SU-DHL-6 (cell line): ENCODE data around the gene KIAA0319L.

Source experiments
- H2AFZ ChIP-seq: fragments of 200-600 bp; sonication (generic); 2 replicates; pipeline ENCODE4 v1.6.1; 2014; ENCODE audit warnings: low read depth, mild to moderate bottlenecking, moderate library complexity, mixed read lengths, antibody characterized with exemption, low read length; ENCODE audit not compliant: severe bottlenecking
- H3F3A ChIP-seq: fragments of 200-600 bp; shearing (Covaris generic); 2 replicates; pipeline ENCODE4 v1.6.0; 2016; ENCODE audit warnings: antibody characterized with exemption, mild to moderate bottlenecking; ENCODE audit not compliant: insufficient read depth
- H3K27ac ChIP-seq: fragments of 200-600 bp; sonication (generic); 2 replicates; pipeline ENCODE4 v1.5.1; 2016; ENCODE audit warnings: low read depth, mild to moderate bottlenecking, low read length, moderate library complexity, mixed read lengths
- H3K27me3 ChIP-seq: fragments of 200-600 bp; sonication (generic), shearing (Covaris generic); 2 replicates; pipeline ENCODE4 v1.6.0; 2014; ENCODE audit warnings: mild to moderate bottlenecking, low read length
- H3K36me3 ChIP-seq: fragments of 200-600 bp; sonication (generic); 2 replicates; pipeline ENCODE4 v1.6.1; 2014; ENCODE audit warnings: mild to moderate bottlenecking, low read length, mixed read lengths
- H3K4me2 ChIP-seq: fragments of 300-600, 200-600 bp; shearing (Covaris generic), sonication (generic); 2 replicates; pipeline ENCODE4 v1.6.0; 2014; ENCODE audit warnings: low read length, low read depth, mild to moderate bottlenecking; ENCODE audit not compliant: poor library complexity, severe bottlenecking
- H3K4me3 ChIP-seq: fragments of 200-600 bp; sonication (generic); 2 replicates; pipeline ENCODE4 v1.5.1; 2014; ENCODE audit warnings: antibody characterized with exemption, low read length, mild to moderate bottlenecking, mixed read lengths; ENCODE audit not compliant: insufficient read depth, poor library complexity, severe bottlenecking
- H3K79me2 ChIP-seq: fragments of 200-600 bp; sonication (generic); 2 replicates; pipeline ENCODE4 v1.6.1; 2014; ENCODE audit warnings: mild to moderate bottlenecking, low read length, moderate library complexity; ENCODE audit not compliant: insufficient read depth
- H3K9ac ChIP-seq: fragments of 200-600 bp; sonication (generic); 2 replicates; pipeline ENCODE4 v1.7.0; 2014; ENCODE audit warnings: mild to moderate bottlenecking, low read length
- H3K9me2 ChIP-seq: fragments of 200-600 bp; sonication (generic); replicated peaks from 2 replicates; pipeline ENCODE4 v1.6.1; 2014; ENCODE audit warnings: low read length; ENCODE audit not compliant: insufficient read depth
- H3K9me3 ChIP-seq: fragments of 200-600 bp; sonication (generic); 2 replicates; pipeline ENCODE4 v1.6.1; 2014; ENCODE audit warnings: low read length, mixed read lengths; ENCODE audit not compliant: insufficient read depth
- H4K20me1 ChIP-seq: fragments of 200-600 bp; sonication (generic); 2 replicates; pipeline ENCODE4 v1.6.1; 2014; ENCODE audit warnings: low read depth, mild to moderate bottlenecking, antibody characterized with exemption, low read length, moderate library complexity, mixed read lengths
- CTCF ChIP-seq: fragments of 200-600 bp; sonication (generic); IDR thresholded peaks from one replicate; pipeline ENCODE4 v1.5.1; 2017; ENCODE audit warnings: antibody characterized with exemption, mild to moderate bottlenecking, low read length, moderate library complexity; ENCODE audit not compliant: insufficient read depth, poor library complexity, severe bottlenecking
- EZH2phosphoT487 ChIP-seq: fragments of 200-600 bp; sonication (generic), shearing (Covaris generic); conservative IDR thresholded peaks from 2 replicates; pipeline ENCODE4 v1.6.1; 2018; ENCODE audit warnings: mild to moderate bottlenecking, antibody characterized with exemption, low read length, moderate library complexity, mixed read lengths

Gene KIAA0319L

GRCh38 chr1:35603941-35604340, 46.7 kb upstream of the KIAA0319L start:
- Histone ChIP-seq H3K9ac (no peak overlapping the region), H3K9me3 (no peaks in the 10 kb centered on the region), H3F3A (0 out of 2 replicates have a peak, but pooled peaks cover 4% of the 10 kb centered on the region), H3K4me3 (no peak overlapping the region), H2AFZ (no peak overlapping the region), H3K27ac (no peak overlapping the region), H3K36me3 (peaks cover 24% of the 10 kb centered on the region; the same call in 1 of the 2 replicates), H4K20me1 (no peaks in the 10 kb centered on the region), H3K9me2 (no peaks in the 10 kb centered on the region), H3K4me2 (no peak overlapping the region), H3K79me2 (peaks cover 13% of the 10 kb centered on the region; the same call in 1 of the 2 replicates), H3K27me3 (no peaks in the 10 kb centered on the region)
- no peak for TF ChIP-seq EZH2phosphoT487
- no peak for TF ChIP-seq CTCF

GRCh38 chr1:35603468-35603867, 46.3 kb upstream of the KIAA0319L start:
- TF ChIP-seq CTCF (no peak), EZH2phosphoT487 (no peak)
- no peaks in the 10 kb centered on the region for H3K9me3 ChIP-seq
- no peak overlapping the region for H3K27ac ChIP-seq
- no peaks in the 10 kb centered on the region for H3K27me3 ChIP-seq
- 0 out of 2 replicates have a peak, but pooled peaks cover 4% of the 10 kb centered on the region for H3F3A ChIP-seq
- no peak overlapping the region for H3K4me3 ChIP-seq
- H4K20me1 ChIP-seq: no peaks in the 10 kb centered on the region
- no peaks in the 10 kb centered on the region for H3K9me2 ChIP-seq
- no peak overlapping the region for H3K4me2 ChIP-seq
- H3K9ac ChIP-seq: no peak overlapping the region
- H2AFZ ChIP-seq: no peak overlapping the region
- peaks cover 13% of the 10 kb centered on the region; the same call in 1 of the 2 replicates for H3K79me2 ChIP-seq
- peaks cover 19% of the 10 kb centered on the region; the same call in 1 of the 2 replicates for H3K36me3 ChIP-seq

- H3K27me3 ChIP-seq: no peaks in the 10 kb centered on the region
- H3K79me2 ChIP-seq: no peaks in the 10 kb centered on the region
- no peak overlapping the region for H3K9ac ChIP-seq
- no peak overlapping the region for H3K4me3 ChIP-seq
- no peaks in the 10 kb centered on the region for H4K20me1 ChIP-seq
- H3K4me2 ChIP-seq: no peak overlapping the region
- 0 out of 2 replicates have a peak, but pooled peaks cover 4% of the 10 kb centered on the region for H3F3A ChIP-seq
- no peak overlapping the region for H3K27ac ChIP-seq
- H3K9me3 ChIP-seq: no peaks in the 10 kb centered on the region
- no peak for TF ChIP-seq CTCF
- no peak for TF ChIP-seq EZH2phosphoT487
- H3K9me2 ChIP-seq: no peaks in the 10 kb centered on the region
- peaks cover 4% of the 10 kb centered on the region; the same call in 1 of the 2 replicates for H3K36me3 ChIP-seq
- no peak overlapping the region for H2AFZ ChIP-seq
Observed at GRCh38 chr1:35600593-35600992, 43.4 kb upstream of the KIAA0319L start.
